HG03060 (cell line): ENCODE data around the gene MRPL4.
"Not testable (repeated sequence)": the region's sequence is repeated elsewhere in the genome, so short reads cannot be mapped to it uniquely, and the experiment has no call there.

Experiments
- ATAC-seq: cut with Tn5 transposase; IDR thresholded peaks from one replicate; pipeline ENCODE4 v1.9.1; 2021; ENCODE audit warnings: low read depth, moderate number of reproducible peaks; ENCODE audit not compliant: unreplicated experiment

MRPL4 gene

GRCh38 chr19:10228920-10229319 is 23.1 kb upstream of the MRPL4 start:
- ATAC-seq: no peak

GRCh38 chr19:10230173-10230860 is 21.7 kb upstream of the MRPL4 start:
- ATAC-seq: no peak

GRCh38 chr19:10230861-10231611 is 21.0 kb upstream of the MRPL4 start, which contains the start of gene S1PR2:
Gene S1PR2, minus strand, starts transcription at chr19:10231331. Its CDS starts 6,426 bp downstream, at chr19:10224905.
- ATAC-seq: no peak

- ATAC-seq: no peak
These were observed 20.3 kb upstream of the MRPL4 start for GRCh38 chr19:10231612-10232228.

GRCh38 chr19:10233946-10234345 is 18.1 kb upstream of the MRPL4 start:
- ATAC-seq: no peak

GRCh38 chr19:10235003-10235402 is 17.0 kb upstream of the MRPL4 start:
- ATAC-seq: no peak

GRCh38 chr19:10235409-10235808 is 16.6 kb upstream of the MRPL4 start:
- ATAC-seq: not testable (repeated sequence)

- no peak for ATAC-seq
These were observed 14.3 kb upstream of the MRPL4 start for GRCh38 chr19:10237702-10238101.

- ATAC-seq: no peak
These were observed 13.7 kb upstream of the MRPL4 start for GRCh38 chr19:10238172-10238783.

GRCh38 chr19:10241826-10242449 is 10.1 kb upstream of the MRPL4 start:
- ATAC-seq: not testable (repeated sequence)

- ATAC-seq: no peak
These were observed 8.4 kb upstream of the MRPL4 start for GRCh38 chr19:10243606-10244005.

- no peak for ATAC-seq
These were observed 6.7 kb upstream of the MRPL4 start for GRCh38 chr19:10245189-10245939.

- ATAC-seq: no peak
These were observed 5.5 kb upstream of the MRPL4 start for GRCh38 chr19:10246511-10246910.

GRCh38 chr19:10252707-10253106 is 693 bp downstream of the MRPL4 start:
- ATAC-seq: no peak

GRCh38 chr19:10254244-10254643 is 2.2 kb downstream of the MRPL4 start:
- ATAC-seq: no peak

GRCh38 chr19:10255358-10255757 is 3.3 kb downstream of the MRPL4 start:
- no peak for ATAC-seq

- ATAC-seq: no peak
These were observed 4.5 kb downstream of the MRPL4 start for GRCh38 chr19:10256551-10256950.

- no peak for ATAC-seq
These were observed 5.1 kb downstream of the MRPL4 start for GRCh38 chr19:10256970-10257615.

GRCh38 chr19:10258080-10258710 is 6.2 kb downstream of the MRPL4 start:
- ATAC-seq: no peak
